GM13977 (cell line): ENCODE measurements around the gene AFM.
"Not testable (repeated sequence)": the region's sequence is repeated elsewhere in the genome, so short reads cannot be mapped to it uniquely, and the experiment has no call there.

Source experiments
- DNase-seq: peaks from one replicate; pipeline ENCODE4 v3.0.0; 2012; ENCODE audit warnings: low spot score
- CTCF ChIP-seq: IDR thresholded peaks from 2 replicates; pipeline ENCODE4 v1.5.1; 2012; ENCODE audit warnings: mild to moderate bottlenecking, control low read depth; ENCODE audit not compliant: insufficient read depth; ENCODE audit errors: extremely low read depth, missing control alignments
- in situ Hi-C: fragments of 300-500 bp; cut with MboI; formaldehyde crosslinking; loops from one replicate; pipeline ENCODE4 v1.12.0; 2022; ENCODE audit warnings: low sequenced_read_pairs, low pct_unique_long_range_greater_than_20kb, mixed read lengths, inconsistent platforms; ENCODE audit not compliant: unreplicated experiment

AFM gene

GRCh38 chr4:73538162-73538561 lies 56.6 kb downstream of the AFM start:
- DNase-seq: no peak
- no peak for TF ChIP-seq CTCF
- in situ Hi-C loops: no loop called here

GRCh38 chr4:73539386-73539785 lies 57.8 kb downstream of the AFM start:
- in situ Hi-C loops: no loop called here
- no peak for DNase-seq
- TF ChIP-seq CTCF: no peak

GRCh38 chr4:73540826-73541225 lies 59.3 kb downstream of the AFM start:
- DNase-seq: no peak
- no peak for TF ChIP-seq CTCF
- in situ Hi-C loops: no loop called here

GRCh38 chr4:73541251-73541650 lies 59.7 kb downstream of the AFM start:
- DNase-seq: no peak
- in situ Hi-C loops: no loop called here
- TF ChIP-seq CTCF: no peak

GRCh38 chr4:73544620-73545019 lies 63.1 kb downstream of the AFM start:
- DNase-seq: no peak
- TF ChIP-seq CTCF: no peak
- in situ Hi-C loops: no loop called here

GRCh38 chr4:73550865-73551264 lies 69.3 kb downstream of the AFM start:
- in situ Hi-C loops: loop anchor here (25.0 kb wide), 1 partner anchor 111 kb away; no protein-coding TSS in a partner anchor
- not testable (repeated sequence) for DNase-seq
